Cardiac muscle cell (in vitro differentiated cells and primary cell): Measurements from ENCODE around the gene GATB. TPM values are rescaled to one million over a fixed set of nuclear protein-coding genes. Genes with fewer than 3 reads are reported as not detected.

ENCODE experiments used
- DNase-seq, 2 donors: peaks; one replicate each; pipeline versions ENCODE4 v3.0.0 to v3.0.0-alpha.2; 2010 to 2017; ENCODE audit warnings: low read depth in 1 of 2, low spot score in 1 of 2
- H3K27ac ChIP-seq: fragments of 200-600 bp; sonication (generic); 2 replicates; pipeline ENCODE4 v1.5.1; 2016
- H3K27me3 ChIP-seq: fragments of 200-600 bp; sonication (generic); 2 replicates; pipeline ENCODE4 v1.6.0; 2016; ENCODE audit warnings: control low read depth
- H3K36me3 ChIP-seq: fragments of 200-600 bp; sonication (generic); 2 replicates; pipeline ENCODE4 v1.5.1; 2016; ENCODE audit warnings: control low read depth
- H3K4me1 ChIP-seq: fragments of 200-600 bp; sonication (generic); 2 replicates; pipeline ENCODE4 v1.8.1; 2017; ENCODE audit warnings: low read depth, mild to moderate bottlenecking, mixed run types
- H3K4me3 ChIP-seq: fragments of 200-600 bp; sonication (generic); 2 replicates; pipeline ENCODE4 v1.5.1; 2016; ENCODE audit warnings: mild to moderate bottlenecking
- H3K9me3 ChIP-seq: fragments of 200-600 bp; sonication (generic); 2 replicates; pipeline ENCODE4 v1.5.1; 2017; ENCODE audit warnings: low read depth, mild to moderate bottlenecking, control low read depth
- polyA plus RNA-seq: library from polyadenylated mRNA; unstranded; fragments of >200 nt; fragmentation: Nextera tagmentation; extraction: Ambion mirVana; gene quantifications from 2 replicates; pipeline ENCODE4 v1.2.1, GENCODE V29; 2016
- total RNA-seq: library from RNA; depleted of rRNA; stranded (reverse); fragments of >200 nt; gene quantifications from 2 replicates; pipeline ENCODE4 v1.2.3, GENCODE V29; 2016
- TF ChIP-seq, protein P1 (sequence below): IDR thresholded peaks from 2 replicates; pipeline ENCODE4 v1.5.1; 2012; ENCODE audit warnings: low read depth, mild to moderate bottlenecking, low read length

Gene GATB
- total and polyA plus RNA-seq, 2 experiments from 2014 or later: 24.4 to 45.3 TPM

DNA sequence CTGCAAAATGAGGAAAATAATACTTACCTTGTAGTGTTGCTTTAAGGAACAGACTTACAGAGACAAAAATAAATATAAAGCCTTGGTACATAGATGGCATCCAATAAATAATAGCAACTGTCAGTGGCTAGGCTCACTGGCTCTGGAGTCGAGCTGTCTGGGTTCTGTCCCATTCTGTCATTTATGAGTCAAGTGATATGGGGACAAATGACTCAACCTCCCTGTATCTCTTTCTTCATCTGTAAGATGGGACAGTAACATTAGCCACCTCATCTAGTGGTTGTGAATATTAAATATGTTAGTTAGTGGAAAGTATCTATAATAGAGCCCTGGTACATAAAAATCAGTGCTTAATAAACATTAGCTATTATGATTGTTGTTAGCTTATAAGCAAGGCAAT lies 16.7 kb upstream of the GATB start:
- TF ChIP-seq, protein P1, sequence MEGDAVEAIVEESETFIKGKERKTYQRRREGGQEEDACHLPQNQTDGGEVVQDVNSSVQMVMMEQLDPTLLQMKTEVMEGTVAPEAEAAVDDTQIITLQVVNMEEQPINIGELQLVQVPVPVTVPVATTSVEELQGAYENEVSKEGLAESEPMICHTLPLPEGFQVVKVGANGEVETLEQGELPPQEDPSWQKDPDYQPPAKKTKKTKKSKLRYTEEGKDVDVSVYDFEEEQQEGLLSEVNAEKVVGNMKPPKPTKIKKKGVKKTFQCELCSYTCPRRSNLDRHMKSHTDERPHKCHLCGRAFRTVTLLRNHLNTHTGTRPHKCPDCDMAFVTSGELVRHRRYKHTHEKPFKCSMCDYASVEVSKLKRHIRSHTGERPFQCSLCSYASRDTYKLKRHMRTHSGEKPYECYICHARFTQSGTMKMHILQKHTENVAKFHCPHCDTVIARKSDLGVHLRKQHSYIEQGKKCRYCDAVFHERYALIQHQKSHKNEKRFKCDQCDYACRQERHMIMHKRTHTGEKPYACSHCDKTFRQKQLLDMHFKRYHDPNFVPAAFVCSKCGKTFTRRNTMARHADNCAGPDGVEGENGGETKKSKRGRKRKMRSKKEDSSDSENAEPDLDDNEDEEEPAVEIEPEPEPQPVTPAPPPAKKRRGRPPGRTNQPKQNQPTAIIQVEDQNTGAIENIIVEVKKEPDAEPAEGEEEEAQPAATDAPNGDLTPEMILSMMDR: no peak
- H3K36me3 ChIP-seq: no peaks in the 10 kb centered on the region
- no peaks in the 10 kb centered on the region for H3K27me3 ChIP-seq
- DNase-seq: no peak
- H3K4me1 ChIP-seq: no peaks in the 10 kb centered on the region
- H3K27ac ChIP-seq: no peak overlapping the region
- H3K9me3 ChIP-seq: no peaks in the 10 kb centered on the region
- no peak overlapping the region for H3K4me3 ChIP-seq

DNA sequence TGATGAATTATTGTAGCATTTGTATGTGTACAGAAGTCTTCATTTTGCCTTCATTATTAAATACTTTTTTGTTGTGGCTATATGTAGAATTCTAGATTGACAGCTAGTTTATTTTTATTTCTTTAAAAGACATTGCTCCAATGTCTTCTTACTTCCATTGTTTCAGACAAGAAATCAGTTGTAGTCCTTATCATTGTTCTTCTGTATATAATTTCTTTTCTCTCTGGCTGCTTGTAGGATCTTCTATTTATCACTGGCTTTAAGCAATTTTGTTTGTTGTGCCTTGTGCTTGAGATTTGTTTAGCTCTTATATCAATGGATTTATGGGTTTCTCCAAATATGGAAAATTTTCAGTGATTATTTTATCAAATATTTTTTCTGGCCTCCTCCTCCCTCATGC lies 13.5 kb upstream of the GATB start:
- Histone ChIP-seq H3K4me3 (no peak overlapping the region), H3K36me3 (no peaks in the 10 kb centered on the region), H3K27ac (no peak overlapping the region), H3K27me3 (no peaks in the 10 kb centered on the region), H3K9me3 (no peaks in the 10 kb centered on the region), H3K4me1 (peaks cover 2% of the 10 kb centered on the region)
- no peak for DNase-seq
- TF ChIP-seq, protein P1: no peak

DNA sequence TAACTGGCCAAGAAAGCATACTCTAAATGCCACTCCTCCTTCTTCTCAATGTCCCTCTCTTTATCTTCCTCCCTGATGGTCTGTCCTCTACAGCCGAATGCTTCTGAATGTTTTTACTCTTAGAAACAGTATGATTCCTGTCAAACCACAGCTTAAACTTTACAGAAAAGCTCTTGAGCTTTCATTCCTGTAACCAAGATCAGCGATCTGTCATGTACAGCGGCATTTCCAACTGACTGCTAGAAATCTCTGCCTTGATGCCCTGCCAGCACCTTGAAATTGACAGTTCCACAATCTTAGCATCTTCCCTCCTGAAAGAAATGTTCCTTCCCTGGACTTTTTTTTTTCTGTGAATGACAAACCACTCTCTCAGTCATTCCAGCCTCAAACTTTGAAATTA lies 11.5 kb upstream of the GATB start:
- no peak for DNase-seq
- no peaks in the 10 kb centered on the region for H3K9me3 ChIP-seq
- no peak overlapping the region for H3K27ac ChIP-seq
- peaks cover 2% of the 10 kb centered on the region for H3K4me1 ChIP-seq
- no peaks in the 10 kb centered on the region for H3K36me3 ChIP-seq
- no peaks in the 10 kb centered on the region for H3K27me3 ChIP-seq
- TF ChIP-seq, protein P1: no peak
- no peak overlapping the region for H3K4me3 ChIP-seq

DNA sequence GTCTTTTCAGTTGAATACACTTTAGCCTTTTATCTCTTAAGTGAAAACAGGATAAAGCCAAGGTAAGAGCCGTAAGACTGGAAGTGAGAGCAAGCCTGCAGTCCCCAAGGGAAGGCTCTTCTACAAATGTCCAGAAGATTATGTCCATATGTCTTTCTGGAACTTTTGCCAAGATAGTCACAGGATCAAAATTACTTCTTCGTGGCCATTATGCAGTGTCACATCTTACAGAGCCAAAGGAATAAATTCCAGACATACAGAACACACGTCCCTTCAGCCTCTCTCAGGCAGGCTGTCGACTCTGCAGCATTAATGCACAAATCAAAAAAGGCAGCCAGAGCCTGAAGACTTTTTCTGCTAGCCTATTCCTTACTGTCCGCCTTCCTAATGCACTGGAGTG lies 10.9 kb upstream of the GATB start:
- no peak overlapping the region for H3K27ac ChIP-seq
- no peak for DNase-seq
- H3K36me3 ChIP-seq: no peaks in the 10 kb centered on the region
- no peak overlapping the region for H3K4me3 ChIP-seq
- TF ChIP-seq, protein P1: no peak
- no peaks in the 10 kb centered on the region for H3K27me3 ChIP-seq
- peaks cover 2% of the 10 kb centered on the region for H3K4me1 ChIP-seq
- no peaks in the 10 kb centered on the region for H3K9me3 ChIP-seq

DNA sequence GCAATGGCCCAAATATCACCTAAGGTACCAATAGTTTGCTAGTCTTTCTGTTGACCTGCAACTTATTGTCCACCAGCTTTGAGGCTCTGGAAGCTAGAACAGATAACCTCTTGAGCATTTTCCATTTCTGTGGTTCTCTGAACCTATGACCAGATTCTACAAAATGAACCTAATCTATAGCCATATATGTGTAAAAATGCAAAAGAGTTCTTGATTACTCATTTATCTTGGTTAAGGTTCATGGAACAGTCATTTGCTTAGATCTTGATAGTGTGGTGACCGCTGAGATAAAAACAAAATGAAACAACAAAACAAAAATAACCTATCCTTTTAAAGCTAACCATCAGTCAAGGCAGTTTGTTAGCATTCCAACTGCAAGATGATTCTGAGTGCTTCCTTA lies 9.3 kb upstream of the GATB start:
- Histone ChIP-seq H3K9me3 (no peaks in the 10 kb centered on the region), H3K4me3 (no peak overlapping the region), H3K36me3 (no peaks in the 10 kb centered on the region), H3K27me3 (no peaks in the 10 kb centered on the region), H3K27ac (no peak overlapping the region), H3K4me1 (peaks cover 2% of the 10 kb centered on the region)
- no peak for DNase-seq
- TF ChIP-seq, protein P1: no peak

DNA sequence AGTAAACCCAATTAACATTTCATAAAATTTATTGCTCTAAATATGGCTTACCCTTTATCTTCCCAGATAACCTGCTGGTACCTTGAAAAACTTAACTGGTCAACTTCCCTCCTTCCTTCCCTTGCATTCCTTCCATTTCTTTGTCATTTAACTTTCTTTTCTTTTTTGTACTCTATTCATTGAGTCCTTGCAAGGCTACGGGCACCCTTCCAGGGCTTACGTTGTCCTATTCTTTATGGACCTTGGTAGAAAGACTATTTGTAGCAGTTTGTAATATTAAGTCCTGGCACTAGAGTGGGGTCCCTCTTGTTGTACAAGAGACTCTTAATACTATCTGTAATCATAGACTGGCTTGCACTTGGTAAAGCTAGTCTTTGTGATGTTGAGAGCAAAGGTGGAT lies 8.0 kb upstream of the GATB start:
- H3K4me3 ChIP-seq: no peak overlapping the region
- no peaks in the 10 kb centered on the region for H3K27me3 ChIP-seq
- no peaks in the 10 kb centered on the region for H3K9me3 ChIP-seq
- H3K4me1 ChIP-seq: peaks cover 5% of the 10 kb centered on the region
- TF ChIP-seq, protein P1: no peak
- no peak overlapping the region for H3K27ac ChIP-seq
- DNase-seq: no peak
- H3K36me3 ChIP-seq: no peaks in the 10 kb centered on the region
